HL-60 (cell line): ENCODE data around the gene LEKR1.

Experiments used
- CTCF ChIP-seq: IDR thresholded peaks from one replicate; pipeline ENCODE4 v1.5.1; 2011; ENCODE audit warnings: low read length, control low read depth, inconsistent platforms; ENCODE audit not compliant: insufficient read depth
- GABPA ChIP-seq: IDR thresholded peaks from 2 replicates; pipeline ENCODE4 v1.6.1; 2012; ENCODE audit warnings: low read depth
- POLR2AphosphoS5 ChIP-seq: IDR thresholded peaks from 2 replicates; pipeline ENCODE4 v1.6.1; 2012; ENCODE audit warnings: low read depth

GRCh38 chr3:156908398-156908797 lies 82.2 kb downstream of the LEKR1 start:
- TF ChIP-seq POLR2AphosphoS5 (no peak), GABPA (no peak), CTCF (no peak)
